Retinal pigment epithelial cell (primary cell): ENCODE results near the gene NOM1.

ENCODE experiments used
- DNase-seq: peaks from one replicate; pipeline ENCODE4 v3.0.0-alpha.2; 2010; ENCODE audit warnings: low read depth
- H3K4me3 ChIP-seq: 2 replicates; pipeline ENCODE4 v1.5.1; 2011; ENCODE audit warnings: mild to moderate bottlenecking, low read length, control low read depth, moderate library complexity
- CTCF ChIP-seq: conservative IDR thresholded peaks from 2 replicates; pipeline ENCODE4 v1.5.1; 2011; ENCODE audit warnings: low read depth, low read length, control low read depth, inconsistent platforms

NOM1 gene

GRCh38 chr7:157014635-157015555 lies 65.4 kb downstream of the NOM1 start:
- no peak for DNase-seq
- TF ChIP-seq CTCF, result no peak
- H3K4me3 ChIP-seq, result no peak overlapping the region

- no peak for TF ChIP-seq CTCF
- no peak overlapping the region for H3K4me3 ChIP-seq
- DNase-seq, result no peak
Measured at GRCh38 chr7:157016024-157016351, 66.5 kb downstream of the NOM1 start.

GRCh38 chr7:157016352-157017041 lies 67.0 kb downstream of the NOM1 start:
- no peak for DNase-seq
- no peak for TF ChIP-seq CTCF
- H3K4me3 ChIP-seq, result no peak overlapping the region

- no peak for DNase-seq
- H3K4me3 ChIP-seq, result no peak overlapping the region
- TF ChIP-seq CTCF, result no peak
Measured at GRCh38 chr7:157017149-157017548, 67.6 kb downstream of the NOM1 start.

GRCh38 chr7:157017603-157018327 lies 68.3 kb downstream of the NOM1 start:
- no peak for TF ChIP-seq CTCF
- H3K4me3 ChIP-seq, result no peak overlapping the region
- no peak for DNase-seq

- no peak for TF ChIP-seq CTCF
- no peak for DNase-seq
- no peak overlapping the region for H3K4me3 ChIP-seq
Measured at GRCh38 chr7:157018328-157018996, 69.0 kb downstream of the NOM1 start.
